Pons (tissue), 1 donor: ENCODE data around the gene CSNK1D.

Source experiments
- DNase-seq: peaks from one replicate; pipeline ENCODE4 v3.0.0-alpha.2; 2016; ENCODE audit warnings: low spot score

CSNK1D gene

GRCh38 chr17:82295472-82295814, 21.9 kb upstream of the CSNK1D start:
- no peak for DNase-seq

GRCh38 chr17:82294064-82294773, 20.7 kb upstream of the CSNK1D start:
- DNase-seq, result no peak

GRCh38 chr17:82292251-82293154, 19.0 kb upstream of the CSNK1D start:
- DNase-seq, result peak; percentile 98

DNA sequence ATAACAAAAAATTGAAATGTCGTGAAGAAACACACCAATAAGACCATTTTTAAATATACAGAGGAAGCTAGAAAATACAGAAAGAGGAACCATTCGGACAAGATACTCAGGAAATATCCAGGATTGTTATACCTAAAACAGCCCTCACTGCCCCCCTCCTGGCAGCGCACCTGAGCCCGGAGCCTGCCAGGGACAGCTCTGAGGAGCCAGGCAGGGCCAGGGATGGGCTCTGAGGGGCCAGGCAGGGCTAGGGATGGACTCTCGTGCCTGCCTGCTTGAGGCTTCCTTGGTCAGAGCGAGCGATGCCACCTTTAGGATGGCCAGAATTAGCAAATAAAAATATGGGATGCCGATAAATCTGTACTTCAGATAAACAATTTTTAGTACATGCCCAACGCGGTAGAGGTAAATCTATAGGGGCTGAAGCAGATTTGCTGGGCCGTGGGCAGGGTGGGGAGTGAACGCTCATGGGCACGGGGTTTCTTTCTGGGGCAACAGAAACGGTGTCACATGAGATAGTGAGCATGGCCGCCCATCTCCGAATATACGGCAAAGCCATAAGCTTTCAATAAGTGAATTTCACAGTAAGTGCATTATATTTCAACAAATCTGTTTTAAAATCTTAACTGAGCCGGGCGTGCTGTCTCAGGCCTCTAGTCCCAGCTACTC, 18.2 kb upstream of the CSNK1D start:
- no peak for DNase-seq

GRCh38 chr17:82287868-82288801, 14.6 kb upstream of the CSNK1D start:
- no peak for DNase-seq

DNA sequence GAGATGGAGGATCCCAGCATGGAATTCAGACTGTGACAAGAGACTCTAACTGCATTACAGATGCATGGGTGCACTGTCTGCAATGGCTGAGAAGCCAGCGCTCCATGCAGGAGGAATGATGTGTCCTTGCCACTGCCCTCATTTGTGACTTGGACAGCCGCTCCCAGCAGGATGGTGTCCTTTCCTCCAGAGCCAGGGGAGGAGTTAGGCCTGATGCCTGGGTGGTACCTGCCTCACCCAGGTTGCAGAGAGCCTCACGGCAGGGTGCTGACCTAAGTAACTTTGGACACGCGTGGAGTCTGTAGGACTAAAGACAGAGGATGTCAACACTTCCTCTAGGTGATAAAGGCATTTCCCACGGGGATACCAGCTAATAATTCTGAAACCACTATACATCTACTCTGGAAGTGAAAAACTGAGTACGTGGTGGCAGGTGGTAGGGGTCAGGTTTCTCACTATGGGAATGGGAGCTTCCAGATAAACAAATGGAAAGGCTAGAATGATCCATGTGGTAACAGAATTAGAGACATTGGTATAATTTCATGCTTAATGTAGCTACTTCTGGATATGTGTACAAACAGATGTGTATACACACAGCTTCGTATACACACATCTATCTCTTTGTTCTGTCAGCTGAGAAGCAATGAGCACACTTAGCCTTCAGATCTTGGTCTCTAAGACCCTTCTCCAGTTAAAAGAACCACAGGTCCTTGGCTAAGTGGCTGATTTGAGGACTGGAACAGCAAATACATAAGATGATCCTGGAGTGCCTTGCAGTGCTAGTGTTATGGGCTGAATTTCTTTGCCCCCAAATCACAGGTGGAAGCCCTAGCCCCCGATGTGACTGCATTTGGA, 13.7 kb upstream of the CSNK1D start:
- DNase-seq, result no peak

- DNase-seq, result no peak
These were observed 11.6 kb upstream of the CSNK1D start for GRCh38 chr17:82285141-82285540.

DNA sequence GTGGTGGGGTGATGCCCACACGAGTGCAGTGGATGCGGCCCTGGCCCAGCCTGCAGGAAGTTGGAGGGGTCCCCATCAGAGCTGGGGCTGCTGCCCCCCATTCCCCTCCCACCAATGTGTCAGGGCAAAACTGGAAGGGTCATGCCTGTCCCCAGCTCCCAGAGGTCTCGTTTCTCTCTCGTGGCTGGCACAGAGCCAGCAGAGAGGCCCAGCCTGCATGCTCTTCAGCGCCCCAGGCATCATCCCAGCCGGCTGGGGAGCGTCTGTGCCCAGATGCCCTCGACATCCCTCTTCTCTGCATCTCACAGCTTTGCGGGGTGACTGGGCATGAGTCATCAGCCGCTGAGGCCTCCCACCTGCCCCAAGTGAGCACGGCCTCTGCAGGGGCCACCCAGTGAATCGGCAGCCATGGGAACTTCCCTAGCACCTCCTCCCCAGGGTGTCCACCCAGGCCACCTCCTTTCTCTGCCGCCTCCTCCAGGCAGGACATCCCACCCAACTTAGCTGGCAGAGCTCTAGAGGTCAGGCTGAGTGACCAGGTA, 9.8 kb upstream of the CSNK1D start:
- DNase-seq, result no peak

DNA sequence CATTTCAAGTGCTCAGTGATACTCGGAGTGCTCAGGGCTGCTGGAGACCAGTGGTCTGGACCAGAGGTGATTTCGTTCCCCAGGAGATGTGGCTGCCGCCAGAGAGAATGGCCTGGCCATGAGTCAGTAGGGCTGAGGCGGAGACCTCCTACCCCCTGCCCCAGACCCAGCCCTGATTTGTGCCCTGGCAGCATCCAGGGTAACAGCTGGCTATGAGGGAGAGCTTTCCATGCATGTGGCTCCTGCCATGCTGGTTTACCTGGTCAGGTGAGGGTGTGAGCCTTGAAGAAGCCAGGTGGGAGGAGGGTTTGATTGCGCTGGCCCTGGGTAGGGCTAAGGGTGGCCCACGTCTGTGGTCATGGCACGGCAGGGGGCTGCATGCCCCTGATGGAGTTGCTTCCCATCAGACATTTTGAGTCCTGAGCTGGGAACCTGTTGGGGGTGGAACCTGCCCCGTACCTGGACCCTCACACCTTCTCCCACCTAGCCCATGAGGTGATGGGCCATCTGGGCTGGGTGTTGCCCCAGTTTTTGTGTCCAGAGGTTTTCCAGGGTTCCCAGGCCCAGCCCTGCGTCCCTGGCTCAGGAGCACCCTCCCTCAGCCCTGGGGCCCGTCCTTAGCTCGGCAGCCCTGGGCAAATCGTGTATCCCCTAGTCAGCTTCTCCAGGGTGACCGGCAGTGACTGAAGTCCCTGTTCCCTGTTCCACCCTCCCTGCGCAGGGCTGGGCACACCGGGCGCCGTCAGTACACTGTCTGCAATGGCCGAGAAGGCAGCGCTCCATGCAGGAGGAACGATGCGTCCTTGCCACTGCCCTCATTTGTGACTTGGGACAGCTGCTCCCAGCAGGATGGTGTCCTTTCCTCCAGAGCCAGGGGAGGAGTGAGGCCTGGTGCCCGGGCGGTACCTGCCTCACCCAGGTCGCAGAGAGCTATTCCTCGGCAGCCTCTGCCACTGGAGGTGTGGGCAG, 9.0 kb upstream of the CSNK1D start:
- no peak for DNase-seq

GRCh38 chr17:82281502-82282238, 8.2 kb upstream of the CSNK1D start:
- DNase-seq, result no peak

DNA sequence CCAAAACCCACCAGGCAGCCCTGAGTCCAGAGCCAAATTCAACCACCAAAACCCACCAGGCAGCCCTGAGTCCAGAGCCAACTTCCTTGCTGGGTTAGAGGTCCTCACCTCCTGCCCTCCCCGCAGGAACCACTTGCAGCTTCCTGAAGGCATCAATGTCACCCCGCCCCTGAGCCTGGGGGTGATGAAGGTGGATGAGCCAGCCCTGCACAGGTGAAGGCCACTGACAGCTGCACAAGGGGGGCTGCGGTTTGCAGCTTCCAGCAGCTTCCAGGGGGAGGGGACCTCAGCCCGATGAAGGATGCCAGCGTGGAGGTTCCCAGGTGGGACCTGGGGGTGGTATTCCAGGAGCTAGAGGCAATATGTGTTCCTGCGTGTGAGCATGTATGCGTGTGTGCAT, 7.6 kb upstream of the CSNK1D start:
- DNase-seq, result no peak

DNA sequence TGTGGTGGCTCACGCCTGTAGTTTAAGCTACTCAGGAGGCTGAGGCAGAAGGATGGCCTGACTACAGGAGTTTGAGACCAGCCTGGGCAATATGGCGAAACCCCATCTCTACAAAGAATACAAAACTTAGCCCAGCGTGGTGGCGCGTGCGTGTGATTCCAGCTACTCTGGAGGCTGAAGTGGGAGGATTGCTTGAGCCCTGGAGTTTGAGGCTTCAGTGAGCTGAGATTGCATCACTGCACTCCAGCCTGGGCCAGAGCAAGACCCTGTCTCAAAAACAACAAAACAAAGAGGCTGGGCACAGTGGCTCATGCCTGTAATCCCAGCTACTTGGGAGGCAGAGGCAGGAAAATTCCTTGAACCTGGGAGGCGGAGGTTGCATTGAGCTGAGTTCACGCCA, 7.0 kb upstream of the CSNK1D start:
- no peak for DNase-seq

DNA sequence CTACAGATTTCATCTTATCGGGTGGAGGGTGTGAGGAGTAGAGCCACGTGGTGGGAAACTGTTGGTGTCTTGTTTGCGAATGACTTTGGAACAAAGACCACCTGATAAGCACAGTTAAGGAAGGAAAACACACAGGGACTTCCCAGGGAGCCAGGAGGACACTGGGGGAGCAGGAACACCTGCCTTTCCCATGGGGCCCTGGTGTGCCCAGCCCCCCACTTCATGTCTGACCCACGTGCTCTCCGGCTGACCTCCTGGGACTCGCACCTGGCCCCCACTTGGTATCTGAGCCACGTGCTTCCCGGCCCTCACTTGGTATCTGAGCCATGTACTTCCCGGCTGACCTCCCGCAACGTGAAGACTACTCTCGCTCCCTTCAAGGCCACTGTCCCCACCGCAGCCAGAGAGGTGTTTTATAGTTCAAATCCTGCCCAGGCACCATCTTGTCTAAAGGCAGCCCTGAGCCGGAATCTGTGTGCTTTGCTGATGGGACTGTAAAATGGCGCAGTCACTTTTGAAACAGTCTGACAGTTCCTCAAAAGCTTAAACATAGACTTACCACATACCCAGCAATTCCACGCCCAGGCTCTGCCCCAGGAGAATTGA, 5.4 kb upstream of the CSNK1D start:
- no peak for DNase-seq

- no peak for DNase-seq
These were observed 4.8 kb upstream of the CSNK1D start for GRCh38 chr17:82278308-82278707.

- peak; percentile 70 for DNase-seq
These were observed 4.4 kb upstream of the CSNK1D start for GRCh38 chr17:82277851-82278250.

- DNase-seq, result no peak
These were observed 3.4 kb upstream of the CSNK1D start for GRCh38 chr17:82276938-82277337.

GRCh38 chr17:82275326-82275725, 1.8 kb upstream of the CSNK1D start:
- no peak for DNase-seq
